NCI-H1417 (cell line): Measurements from ENCODE around the gene PEX19.

Experiments used
- DNase-seq, 3 experiments: peaks; one replicate each; lab custom pipeline; 2025; lab: John Stamatoyannopoulos, UW

PEX19 gene

DNA sequence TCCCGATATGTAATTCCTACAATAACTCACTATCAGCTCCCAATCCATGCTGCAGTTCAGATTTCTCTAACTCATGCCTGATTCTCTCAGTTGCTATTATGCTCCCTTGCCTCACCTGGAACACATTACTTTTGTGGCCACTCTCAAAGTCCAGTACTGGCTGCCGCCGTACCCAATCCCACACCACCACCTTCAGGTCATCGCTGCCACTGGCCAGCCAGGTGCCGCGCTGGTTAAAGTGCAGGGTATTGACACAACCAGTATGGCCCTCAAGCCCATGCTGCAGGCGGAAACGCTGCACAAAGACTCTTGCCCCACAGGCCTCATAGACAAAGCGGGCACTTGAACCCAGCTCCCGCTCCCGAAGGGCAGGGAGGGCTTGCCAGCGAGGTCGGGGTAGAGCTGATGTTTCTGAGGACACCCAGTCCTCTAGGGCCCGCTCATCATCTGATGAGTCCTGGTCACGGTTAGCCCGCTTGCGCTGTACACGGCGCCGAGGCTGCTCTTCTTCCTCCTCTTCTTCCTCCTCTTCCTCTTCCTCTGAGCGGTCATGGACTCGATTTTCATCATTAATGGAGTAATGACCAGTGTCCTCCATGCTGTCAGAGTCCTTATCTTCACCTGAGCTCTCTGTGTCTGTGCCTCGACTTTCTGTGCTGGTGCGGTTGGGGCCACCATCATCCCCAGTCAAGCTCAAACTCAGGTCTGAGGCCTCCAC, 45.2 kb downstream of the PEX19 start:
- no peak for DNase-seq

DNA sequence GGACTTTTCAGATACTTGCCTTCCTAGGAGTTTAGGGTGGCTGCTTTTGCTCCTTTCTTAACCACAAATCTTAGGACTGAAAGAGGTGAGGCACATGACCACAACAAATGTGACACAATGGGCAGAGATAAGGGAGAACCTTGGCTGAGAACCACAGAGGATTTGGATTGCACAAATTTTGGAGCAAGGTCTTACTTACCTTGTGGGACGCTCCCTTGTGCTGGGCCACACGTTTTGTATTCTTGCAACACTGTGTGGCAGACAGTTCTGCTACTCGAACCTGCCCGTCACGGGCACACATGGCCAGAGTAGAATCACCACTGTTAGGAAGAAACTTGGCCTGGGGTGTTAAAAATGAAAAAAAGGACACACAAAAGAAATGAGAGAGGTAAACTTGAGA, 46.5 kb downstream of the PEX19 start:
- no peak for DNase-seq

DNA sequence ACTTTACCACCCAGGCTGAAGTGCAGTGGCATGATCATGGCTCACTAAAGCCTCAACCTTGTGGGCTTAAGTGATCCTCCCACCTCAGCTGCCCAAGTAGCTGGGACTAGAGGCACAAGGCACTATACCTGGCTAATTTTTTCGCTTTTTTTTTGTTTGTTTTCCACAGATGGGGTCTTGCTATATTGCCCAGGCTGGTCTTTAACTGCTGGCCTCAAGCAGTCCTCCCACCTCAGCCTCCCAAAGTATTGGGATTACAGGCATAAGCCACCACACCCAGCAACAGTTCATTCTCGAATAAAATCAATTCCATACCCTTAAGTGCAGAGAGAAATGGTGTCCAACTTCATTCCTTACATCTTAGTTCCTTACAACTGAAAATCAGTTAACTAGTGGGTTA, 47.4 kb downstream of the PEX19 start:
- no peak for DNase-seq

DNA sequence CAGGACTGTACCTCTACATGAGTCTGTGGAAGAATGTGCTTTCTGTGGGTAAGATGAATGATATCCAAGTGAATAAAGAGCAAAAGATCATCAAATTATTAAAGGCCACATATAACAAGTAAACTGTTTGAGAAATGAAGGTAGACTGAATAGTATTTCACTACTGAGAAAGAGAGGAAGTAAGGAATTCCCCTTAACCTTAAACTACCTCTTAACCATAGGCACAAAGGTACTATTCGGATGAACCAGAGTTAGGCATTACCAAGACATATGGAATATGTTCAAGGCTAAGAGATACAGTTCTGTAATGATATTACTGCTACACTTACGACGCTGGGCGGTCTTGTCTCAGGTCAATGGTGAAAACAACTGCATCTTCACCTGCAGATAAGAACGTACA, 48.1 kb downstream of the PEX19 start:
- no peak for DNase-seq

DNA sequence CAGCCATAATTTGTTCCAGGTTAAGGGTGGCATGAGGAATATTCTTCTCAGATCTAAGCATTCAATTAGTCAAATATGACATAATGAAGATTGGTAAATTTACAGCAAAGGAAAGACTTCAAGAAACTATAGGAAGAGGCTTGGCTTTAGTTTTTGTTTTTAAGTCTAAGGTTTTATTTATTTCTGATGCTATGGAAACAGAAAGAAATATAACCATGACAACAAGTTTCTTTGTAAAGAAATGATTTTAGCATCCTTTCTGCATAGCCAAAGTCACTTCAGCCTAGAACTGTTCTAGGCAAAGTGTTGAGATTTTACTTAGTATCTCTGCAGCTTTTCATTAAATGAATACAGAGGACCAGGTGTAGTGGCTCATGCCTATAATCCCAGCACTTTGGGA, 52.0 kb downstream of the PEX19 start:
- no peak for DNase-seq

DNA sequence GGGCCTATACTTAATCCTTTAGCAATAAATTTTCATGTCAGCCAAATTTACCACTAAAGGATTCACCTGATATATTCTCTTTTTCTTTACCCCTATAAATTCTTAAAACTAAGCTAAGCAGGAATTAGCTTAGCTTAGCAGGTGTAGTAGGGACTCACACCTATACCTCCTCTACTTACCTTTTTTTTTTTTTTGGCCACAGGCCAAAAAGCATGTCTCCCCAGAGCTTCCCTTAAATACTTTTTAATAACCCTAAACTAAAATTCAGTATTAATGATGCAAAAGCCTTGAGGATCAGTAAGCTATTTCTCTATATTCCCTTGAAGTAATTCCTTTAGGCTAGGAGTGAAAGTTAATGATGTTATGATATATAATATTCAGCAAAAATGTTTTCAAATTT, 56.5 kb downstream of the PEX19 start:
- no peak for DNase-seq

DNA sequence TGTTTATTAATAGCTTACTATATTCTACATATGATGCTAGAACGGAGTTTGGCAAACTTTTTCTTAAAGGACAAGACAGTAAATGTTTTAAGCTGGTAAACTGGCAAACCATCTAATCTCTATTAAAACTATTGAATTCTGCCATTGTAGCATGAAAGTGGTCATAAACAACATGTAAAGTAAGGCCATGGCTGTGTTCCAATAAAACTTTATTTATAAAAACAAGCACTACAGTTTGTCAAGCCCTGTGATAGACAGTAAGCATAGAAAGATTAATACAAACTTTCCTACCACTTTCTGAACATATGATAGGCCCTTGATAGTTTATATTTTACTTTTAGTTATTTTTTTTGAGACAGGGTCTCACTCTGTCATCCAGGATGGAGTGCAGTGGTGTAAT, 57.4 kb downstream of the PEX19 start:
- no peak for DNase-seq

DNA sequence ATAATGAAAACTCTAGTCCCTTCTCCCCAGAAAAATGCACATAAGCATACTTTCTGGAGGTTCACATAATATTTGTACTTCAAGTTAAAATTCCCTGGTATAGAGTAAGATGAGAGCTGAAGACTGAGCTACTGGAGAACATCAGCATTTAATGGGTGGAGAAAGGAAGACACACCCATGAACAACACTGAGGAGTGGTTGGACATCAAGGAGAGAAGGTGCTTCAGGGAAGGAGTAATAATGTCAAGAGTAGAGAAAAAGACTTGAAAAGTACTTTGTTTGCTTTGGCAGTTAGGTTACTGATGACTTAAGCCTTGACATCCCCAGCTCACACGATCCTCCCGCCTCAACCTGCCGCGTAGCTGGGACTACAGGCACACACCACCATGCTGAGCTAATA, 57.9 kb downstream of the PEX19 start:
- no peak for DNase-seq
